K562 (cell line): Measurements from ENCODE around the gene RBM7. TPM values are rescaled to one million over a fixed set of nuclear protein-coding genes. Genes with fewer than 3 reads are reported as not detected.

Experiments used
- ATAC-seq: fragments of 200-7000 bp; cut with Tn5 transposase; 3 replicates; pipeline ENCODE4 v1.9.1; 2020; ENCODE audit warnings: moderate library complexity
- BruUV-seq: library from RNA; stranded (reverse); fragments of 400-500 nt; replicated peaks from 2 replicates; lab custom pipeline; 2021; lab: Mats Ljungman, UMichigan
- CTCF ChIA-PET: fragments of 300-600 bp; formaldehyde crosslinking; extraction: SDS; loops from one replicate; lab custom pipeline; 2021; ENCODE audit warnings: low intra/inter-chr PET ratio; lab: Yijun Ruan, JAX
- POLR2A ChIA-PET: fragments of 300-600, 350-650 bp; sonication (Branson Sonifier 250); formaldehyde crosslinking; extraction: SDS; loops from one replicate; lab custom pipeline; 2021; ENCODE audit warnings: antibody characterized with exemption, inconsistent platforms; lab: Yijun Ruan, JAX
- DNase-seq, 4 experiments: peaks; one replicate each; pipeline versions ENCODE4 v3.0.0 to v3.0.0-alpha.2; 2011 to 2018; ENCODE audit warnings: low spot score in 3 of 4, mixed read lengths in 3 of 4; ENCODE audit errors: extremely low read depth in 1 of 4
- FAIRE-seq: peaks from 2 replicates; lab custom pipeline; 2011; peaks lifted over from hg19 to GRCh38; lab: Jason Lieb, UNC
- H2AFZ ChIP-seq: 2 replicates; pipeline ENCODE4 v1.6.0; 2011; ENCODE audit warnings: low read depth, low read length, control low read depth, inconsistent platforms
- H3K27ac ChIP-seq: fragments of 200-600 bp; 3 replicates; pipeline ENCODE4 v1.8.0; 2011; ENCODE audit warnings: low read depth, mild to moderate bottlenecking, control low read depth, inconsistent platforms, low read length, moderate library complexity, mixed read lengths; ENCODE audit errors: extremely low read depth
- H3K27me3 ChIP-seq, 2 experiments: fragments of 300-600 bp in 1 of 2; 2 replicates in 1 of 2; 3 replicates in 1 of 2; pipeline versions ENCODE4 v1.6.0 to v1.8.0; 2011; ENCODE audit warnings: inconsistent platforms in 2 of 2, low read length in 2 of 2, mild to moderate bottlenecking in 1 of 2, mixed read lengths in 1 of 2, moderate library complexity in 1 of 2; ENCODE audit not compliant: control insufficient read depth in 2 of 2, insufficient read depth in 2 of 2
- H3K36me3 ChIP-seq: fragments of 300-600 bp; 3 replicates; pipeline ENCODE4 v1.8.0; 2011; ENCODE audit warnings: mild to moderate bottlenecking, low read length, inconsistent platforms; ENCODE audit not compliant: control insufficient read depth, insufficient read depth
- H3K4me1 ChIP-seq, 2 experiments: fragments of 200-600 bp in 1 of 2; replicated peaks in 1 of 2; 2 replicates in 1 of 2; 3 replicates in 1 of 2; pipeline versions ENCODE4 v1.5.1 to v1.8.0; 2011; ENCODE audit warnings: inconsistent platforms in 2 of 2, low read length in 2 of 2, mild to moderate bottlenecking in 1 of 2, mixed read lengths in 1 of 2, moderate library complexity in 1 of 2; ENCODE audit not compliant: control insufficient read depth in 2 of 2, insufficient read depth in 2 of 2
- H3K4me2 ChIP-seq: 2 replicates; pipeline ENCODE4 v1.6.1; 2011; ENCODE audit warnings: low read length, control low read depth, inconsistent platforms, mixed read lengths; ENCODE audit not compliant: insufficient read depth
- H3K4me3 ChIP-seq: fragments of 200-600 bp; sonication (generic), shearing (Covaris generic); 2 replicates; pipeline ENCODE4 v1.5.1; 2016; ENCODE audit warnings: control low read depth, inconsistent platforms
- H3K79me2 ChIP-seq: fragments of 200-600 bp; 3 replicates; pipeline ENCODE4 v1.8.0; 2011; ENCODE audit warnings: low read length, inconsistent platforms; ENCODE audit not compliant: control insufficient read depth, insufficient read depth
- H3K9ac ChIP-seq, 2 experiments: 2 replicates each; pipeline versions ENCODE4 v1.6.0 to v1.6.1; 2011; ENCODE audit warnings: low read depth in 2 of 2, low read length in 2 of 2, control low read depth in 1 of 2, inconsistent platforms in 1 of 2, mild to moderate bottlenecking in 1 of 2, mixed read lengths in 1 of 2; ENCODE audit not compliant: insufficient read depth in 1 of 2
- H3K9me1 ChIP-seq: one replicate; pipeline ENCODE4 v1.6.0; 2011; ENCODE audit warnings: inconsistent platforms, mild to moderate bottlenecking, low read length, moderate library complexity; ENCODE audit not compliant: control insufficient read depth, insufficient read depth
- H3K9me3 ChIP-seq: replicated peaks from 2 replicates; pipeline ENCODE4 v1.5.1; 2011; ENCODE audit warnings: low read depth, low read length, inconsistent platforms; ENCODE audit not compliant: control insufficient read depth, insufficient read depth
- H4K20me1 ChIP-seq: replicated peaks from 2 replicates; pipeline ENCODE4 v1.6.1; 2011; ENCODE audit warnings: low read length, inconsistent platforms, mixed read lengths; ENCODE audit not compliant: control insufficient read depth, insufficient read depth
- FOXJ2 ChIP-seq: fragments of 200-800 bp; sonication (Bioruptor generic); IDR thresholded peaks from 2 replicates; pipeline ENCODE4 v1.6.1; 2016; ENCODE audit warnings: missing genetic modification characterization, missing compliant biosample characterization
- HES1 ChIP-seq: fragments of 450-650 bp; IDR thresholded peaks from 2 replicates; pipeline ENCODE4 v1.6.1; 2016; ENCODE audit warnings: low read depth, mild to moderate bottlenecking, moderate library complexity
- MEIS2 ChIP-seq: fragments of 450-650 bp; IDR thresholded peaks from 2 replicates; pipeline ENCODE4 v1.6.1; 2014; ENCODE audit warnings: mild to moderate bottlenecking; ENCODE audit not compliant: partially characterized antibody
- NELFE ChIP-seq: IDR thresholded peaks from 2 replicates; pipeline ENCODE4 v1.6.1; 2011; ENCODE audit warnings: mild to moderate bottlenecking; ENCODE audit not compliant: insufficient read depth, insufficient read length
- PRMT5 ChIP-seq: sonication (generic); formaldehyde crosslinking; IDR thresholded peaks from 2 replicates; pipeline ENCODE4 v1.5.0; 2020; ENCODE audit warnings: missing genetic modification reagents
- WGBS: fragments of 100-300 bp; shearing (Covaris generic); methylation state at CpG from one replicate; pipeline ENCODE4 v1.1.6; 2016; ENCODE audit warnings: low coverage, mixed read lengths; ENCODE audit not compliant: insufficient coverage; ENCODE audit errors: missing lambda C conversion rate; 5-methylcytosine and 5-hydroxymethylcytosine counted together
- in situ Hi-C: fragments of 300-500 bp; cut with MboI; formaldehyde crosslinking; loops from 4 replicates; pipeline ENCODE4 v1.15.0; 2018; ENCODE audit warnings: inconsistent platforms, mixed read lengths
- intact Hi-C: fragments of 100-400 bp; cut with micrococcal nuclease; formaldehyde crosslinking; loops from 2 replicates; pipeline ENCODE4 v1.14.2; 2022
- polyA plus RNA-seq, 8 experiments: library from polyadenylated mRNA; depleted of rRNA in 4 of 8; stranded (reverse) in 5 of 8; unstranded in 3 of 8; fragments of >200 nt; fragmentation: Nextera tagmentation in 2 of 8; fragmentation: Illumina TruSeq in 1 of 8; extraction: Ambion mirVana in 2 of 8; extraction: Trizol in 1 of 8; gene quantifications; 2 replicates each; pipeline versions ENCODE4 v1.2.1 to v1.2.3, GENCODE V29; 2011 to 2014; ENCODE audit warnings: inconsistent platforms in 1 of 8, missing spikeins in 1 of 8
- total RNA-seq, 7 experiments: library from RNA; depleted of rRNA in 6 of 7; stranded (reverse); fragments of >200 nt in 6 of 7; fragmentation: Illumina TruSeq in 2 of 7; extraction: Trizol in 2 of 7; gene quantifications; 2 replicates each; pipeline versions ENCODE4 v1.2.1 to v1.2.3, GENCODE V29; 2011 to 2021; ENCODE audit warnings: low replicate concordance in 1 of 7
- TF ChIP-seq, protein P1 (sequence below), 2 experiments: fragments of 450-650 bp in 1 of 2; sonication (generic) in 1 of 2; formaldehyde crosslinking in 1 of 2; IDR thresholded peaks; 2 replicates each; pipeline versions ENCODE4 v1.7.1 to v1.9.0; 2016 to 2022; ENCODE audit warnings: inconsistent platforms in 1 of 2, mild to moderate bottlenecking in 1 of 2, missing genetic modification reagents in 1 of 2

Gene RBM7
- total and polyA plus RNA-seq, 9 of the 15 experiments (the other 6 are each of a cell fraction or from before 2014, with no cell fraction given), result 26.0 to 76.8 (median 49.6) TPM

DNA sequence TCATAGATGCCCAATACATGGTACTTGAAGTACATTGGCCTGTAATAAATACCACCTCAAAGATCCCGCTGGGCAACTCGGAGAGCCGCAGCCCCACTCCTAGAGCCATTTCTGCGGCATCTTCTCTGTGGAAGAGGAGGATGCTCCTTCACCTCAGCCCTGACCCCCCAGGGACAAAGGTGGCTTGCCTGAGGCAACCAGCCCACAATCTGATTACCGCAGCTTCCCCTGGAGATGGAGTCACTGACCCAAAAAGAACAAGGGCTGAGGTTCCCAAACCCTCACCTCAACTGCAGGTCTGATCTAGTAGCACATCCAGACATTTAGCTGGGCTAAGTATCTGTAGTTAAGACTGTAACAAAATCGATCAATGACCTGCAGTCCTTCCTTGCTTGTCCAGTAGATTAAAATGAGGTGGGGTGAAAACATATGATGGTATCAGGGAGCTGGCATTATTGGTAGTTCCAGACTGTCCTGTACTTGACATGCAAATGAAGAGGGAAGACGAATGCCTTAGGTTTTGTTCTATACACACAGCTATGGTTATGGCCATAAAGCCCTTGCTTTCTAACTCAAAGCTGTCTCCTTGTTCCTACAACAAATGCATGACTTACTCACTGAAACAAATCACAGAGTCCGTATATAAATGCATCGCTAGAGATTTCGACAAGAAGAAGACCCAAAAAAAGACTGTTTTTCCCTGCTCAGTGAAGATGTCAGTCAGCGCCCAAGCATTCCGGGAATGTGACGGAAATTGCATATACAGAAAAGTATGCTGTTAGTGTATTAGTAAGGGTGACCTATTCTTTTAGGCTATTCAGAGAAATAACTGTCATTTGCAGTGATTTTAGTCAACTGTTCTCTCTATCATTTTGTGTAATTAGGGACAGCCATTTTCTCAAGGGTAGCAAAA is 33.9 kb upstream of the RBM7 start (continued):
- TF ChIP-seq NELFE (no peak), MEIS2 (no peak), FOXJ2 (tag) (no peak), HES1 (no peak)

DNA sequence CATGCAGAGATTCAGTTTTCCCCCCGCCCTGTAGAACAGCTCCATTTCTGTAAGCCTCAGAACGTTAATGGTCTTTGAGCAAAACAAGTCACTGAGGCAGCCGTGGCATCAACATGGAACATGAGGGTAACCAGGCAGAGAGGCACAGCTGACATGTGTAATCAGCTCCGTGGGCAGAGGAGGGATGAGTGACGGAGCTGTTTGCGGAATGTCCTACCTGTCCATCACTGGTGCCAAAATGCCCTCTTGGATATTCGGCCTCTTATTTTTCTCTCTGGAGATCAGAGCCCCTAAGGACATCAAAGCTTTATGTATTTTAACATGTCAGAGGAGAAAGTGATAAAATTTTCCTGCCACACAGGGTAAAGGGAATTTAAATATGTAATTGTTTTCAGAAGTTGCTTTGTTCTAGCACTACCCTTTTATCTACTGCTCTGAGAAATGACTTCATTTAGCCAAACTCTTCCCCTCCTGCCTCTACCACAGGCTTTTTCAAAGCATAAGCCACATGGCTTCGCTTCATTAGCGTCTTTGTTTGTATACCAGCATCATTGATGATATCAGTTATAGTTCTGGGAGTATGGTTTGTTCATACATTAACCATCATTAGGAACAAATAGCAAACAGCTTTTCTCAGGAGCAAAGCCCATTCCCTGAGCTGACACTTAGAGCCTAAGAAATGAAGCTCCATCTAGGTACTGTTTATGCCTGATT is 33.1 kb upstream of the RBM7 start:
- Histone ChIP-seq H3K4me2 (no peak overlapping the region), H3K27me3 (peaks cover 22 to 32% of the 10 kb centered on the region in 2 experiments), H3K79me2 (no peaks in the 10 kb centered on the region), H3K9ac (no peak overlapping the region), H3K36me3 (no peaks in the 10 kb centered on the region), H2AFZ (no peak overlapping the region), H3K27ac (no peak overlapping the region), H3K4me1 (no peaks in the 10 kb centered on the region), H3K4me3 (no peak overlapping the region), H3K9me1 (no peaks in the 10 kb centered on the region), H3K9me3 (no peaks in the 10 kb centered on the region), H4K20me1 (no peaks in the 10 kb centered on the region)
- ChIA-PET POLR2A (interaction anchor here (0.6 to 1.4 kb wide), 3 partner anchors 12 to 406 kb away, joined by 3 to 5 read pairs (median 3); no protein-coding TSS in a partner anchor), CTCF (no interaction called here)
- WGBS, result under 1% methylated on average over 9 of the region's 9 CpGs
- in situ Hi-C loops (no loop called here), intact Hi-C loops (no loop called here)
- ATAC-seq (no peak), DNase-seq (no peak), FAIRE-seq (no peak)
- no TSS peak for BruUV-seq
- TF ChIP-seq, protein P1, sequence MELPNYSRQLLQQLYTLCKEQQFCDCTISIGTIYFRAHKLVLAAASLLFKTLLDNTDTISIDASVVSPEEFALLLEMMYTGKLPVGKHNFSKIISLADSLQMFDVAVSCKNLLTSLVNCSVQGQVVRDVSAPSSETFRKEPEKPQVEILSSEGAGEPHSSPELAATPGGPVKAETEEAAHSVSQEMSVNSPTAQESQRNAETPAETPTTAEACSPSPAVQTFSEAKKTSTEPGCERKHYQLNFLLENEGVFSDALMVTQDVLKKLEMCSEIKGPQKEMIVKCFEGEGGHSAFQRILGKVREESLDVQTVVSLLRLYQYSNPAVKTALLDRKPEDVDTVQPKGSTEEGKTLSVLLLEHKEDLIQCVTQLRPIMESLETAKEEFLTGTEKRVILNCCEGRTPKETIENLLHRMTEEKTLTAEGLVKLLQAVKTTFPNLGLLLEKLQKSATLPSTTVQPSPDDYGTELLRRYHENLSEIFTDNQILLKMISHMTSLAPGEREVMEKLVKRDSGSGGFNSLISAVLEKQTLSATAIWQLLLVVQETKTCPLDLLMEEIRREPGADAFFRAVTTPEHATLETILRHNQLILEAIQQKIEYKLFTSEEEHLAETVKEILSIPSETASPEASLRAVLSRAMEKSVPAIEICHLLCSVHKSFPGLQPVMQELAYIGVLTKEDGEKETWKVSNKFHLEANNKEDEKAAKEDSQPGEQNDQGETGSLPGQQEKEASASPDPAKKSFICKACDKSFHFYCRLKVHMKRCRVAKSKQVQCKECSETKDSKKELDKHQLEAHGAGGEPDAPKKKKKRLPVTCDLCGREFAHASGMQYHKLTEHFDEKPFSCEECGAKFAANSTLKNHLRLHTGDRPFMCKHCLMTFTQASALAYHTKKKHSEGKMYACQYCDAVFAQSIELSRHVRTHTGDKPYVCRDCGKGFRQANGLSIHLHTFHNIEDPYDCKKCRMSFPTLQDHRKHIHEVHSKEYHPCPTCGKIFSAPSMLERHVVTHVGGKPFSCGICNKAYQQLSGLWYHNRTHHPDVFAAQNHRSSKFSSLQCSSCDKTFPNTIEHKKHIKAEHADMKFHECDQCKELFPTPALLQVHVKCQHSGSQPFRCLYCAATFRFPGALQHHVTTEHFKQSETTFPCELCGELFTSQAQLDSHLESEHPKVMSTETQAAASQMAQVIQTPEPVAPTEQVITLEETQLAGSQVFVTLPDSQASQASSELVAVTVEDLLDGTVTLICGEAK (IDR thresholded peaks at IDR 0.05), result no peak
- TF ChIP-seq, protein P1 (CRISPR knock-in tag; IDR thresholded peaks at IDR 0.05), result no peak
- TF ChIP-seq PRMT5 (CRISPR knock-in tag), result no peak
